SK-N-SH treated with all-trans-retinoic acid at 6 μM for 48 hours (cell line): Measurements from ENCODE around the gene TEX2.

Experiments
- ATAC-seq: fragments of 200-7000 bp; cut with Tn5 transposase; 3 replicates; pipeline ENCODE4 v1.9.1; 2020; ENCODE audit warnings: mild to moderate bottlenecking, moderate library complexity
- BACH2 ChIP-seq: fragments of 250-450 bp; sonication (Bioruptor Pico); IDR thresholded peaks from 2 replicates; pipeline ENCODE4 v1.9.0; 2021; ENCODE audit warnings: mild to moderate bottlenecking, borderline replicate concordance
- CSDC2 ChIP-seq: fragments of 250-450 bp; sonication (Bioruptor Pico); IDR thresholded peaks from 2 replicates; pipeline ENCODE4 v1.5.0; 2020; ENCODE audit warnings: mild to moderate bottlenecking, moderate library complexity
- GLIS3 ChIP-seq: fragments of 250-450 bp; sonication (Bioruptor Pico); IDR thresholded peaks from 2 replicates; pipeline ENCODE4 v1.5.0; 2020; ENCODE audit warnings: mild to moderate bottlenecking, moderate library complexity
- ISL1 ChIP-seq: fragments of 250-450 bp; sonication (Bioruptor Pico); IDR thresholded peaks from 2 replicates; pipeline ENCODE4 v2.1.2; 2022; ENCODE audit warnings: mild to moderate bottlenecking, moderate library complexity
- PPARA ChIP-seq: fragments of 250-450 bp; sonication (Bioruptor Pico); IDR thresholded peaks from 2 replicates; pipeline ENCODE4 v1.5.0; 2020; ENCODE audit warnings: mild to moderate bottlenecking, borderline replicate concordance
- RARB ChIP-seq: fragments of 250-450 bp; sonication (Bioruptor Pico); IDR thresholded peaks from 2 replicates; pipeline ENCODE4 v1.8.0; 2021; ENCODE audit warnings: mild to moderate bottlenecking, moderate library complexity
- SNAI2 ChIP-seq: fragments of 250-450 bp; sonication (Bioruptor Pico); IDR thresholded peaks from 2 replicates; pipeline ENCODE4 v1.5.0; 2020; ENCODE audit warnings: mild to moderate bottlenecking, moderate library complexity
- TOX ChIP-seq: fragments of 250-450 bp; sonication (Bioruptor Pico); IDR thresholded peaks from 2 replicates; pipeline ENCODE4 v1.8.0; 2021; ENCODE audit warnings: mild to moderate bottlenecking, moderate library complexity, borderline replicate concordance
- TSHZ2 ChIP-seq: fragments of 250-450 bp; sonication (Bioruptor Pico); IDR thresholded peaks from 2 replicates; pipeline ENCODE4 v1.5.0; 2020; ENCODE audit warnings: mild to moderate bottlenecking, moderate library complexity
- ZC3H10 ChIP-seq: fragments of 250-450 bp; sonication (Bioruptor Pico); IDR thresholded peaks from 2 replicates; pipeline ENCODE4 v1.5.1; 2021; ENCODE audit warnings: mild to moderate bottlenecking, moderate library complexity
- ZFP30 ChIP-seq: fragments of 450-650 bp; formaldehyde crosslinking; IDR thresholded peaks from 2 replicates; pipeline ENCODE4 v1.5.0; 2022; ENCODE audit warnings: mild to moderate bottlenecking, moderate library complexity
- ZNF565 ChIP-seq: fragments of 450-650 bp; formaldehyde crosslinking; conservative IDR thresholded peaks from 2 replicates; pipeline ENCODE4 v1.5.0; 2020; ENCODE audit warnings: low read depth, mild to moderate bottlenecking, moderate library complexity
- ZNF8 ChIP-seq: fragments of 450-650 bp; formaldehyde crosslinking; IDR thresholded peaks from 2 replicates; pipeline ENCODE4 v1.5.0; 2020; ENCODE audit warnings: mild to moderate bottlenecking, moderate library complexity
- TF ChIP-seq, protein P1 (sequence below): fragments of 250-450 bp; sonication (Bioruptor Pico); IDR thresholded peaks from 2 replicates; pipeline ENCODE4 v1.5.1; 2020; ENCODE audit warnings: low read depth, mild to moderate bottlenecking, moderate library complexity
- TF ChIP-seq, protein P2 (sequence below): fragments of 250-450 bp; sonication (Bioruptor Pico); IDR thresholded peaks from 2 replicates; pipeline ENCODE4 v1.8.0; 2021; ENCODE audit warnings: low read depth, mild to moderate bottlenecking, moderate library complexity, borderline replicate concordance
- TF ChIP-seq, protein P3 (sequence below): fragments of 250-450 bp; sonication (Bioruptor Pico); IDR thresholded peaks from 2 replicates; pipeline ENCODE4 v1.8.0; 2020; ENCODE audit warnings: mild to moderate bottlenecking, moderate library complexity, borderline replicate concordance
- TF ChIP-seq, protein P4 (sequence below): fragments of 250-450 bp; sonication (Bioruptor Pico); IDR thresholded peaks from 2 replicates; pipeline ENCODE4 v1.5.1; 2021; ENCODE audit warnings: mild to moderate bottlenecking, moderate library complexity

The TEX2 gene

DNA sequence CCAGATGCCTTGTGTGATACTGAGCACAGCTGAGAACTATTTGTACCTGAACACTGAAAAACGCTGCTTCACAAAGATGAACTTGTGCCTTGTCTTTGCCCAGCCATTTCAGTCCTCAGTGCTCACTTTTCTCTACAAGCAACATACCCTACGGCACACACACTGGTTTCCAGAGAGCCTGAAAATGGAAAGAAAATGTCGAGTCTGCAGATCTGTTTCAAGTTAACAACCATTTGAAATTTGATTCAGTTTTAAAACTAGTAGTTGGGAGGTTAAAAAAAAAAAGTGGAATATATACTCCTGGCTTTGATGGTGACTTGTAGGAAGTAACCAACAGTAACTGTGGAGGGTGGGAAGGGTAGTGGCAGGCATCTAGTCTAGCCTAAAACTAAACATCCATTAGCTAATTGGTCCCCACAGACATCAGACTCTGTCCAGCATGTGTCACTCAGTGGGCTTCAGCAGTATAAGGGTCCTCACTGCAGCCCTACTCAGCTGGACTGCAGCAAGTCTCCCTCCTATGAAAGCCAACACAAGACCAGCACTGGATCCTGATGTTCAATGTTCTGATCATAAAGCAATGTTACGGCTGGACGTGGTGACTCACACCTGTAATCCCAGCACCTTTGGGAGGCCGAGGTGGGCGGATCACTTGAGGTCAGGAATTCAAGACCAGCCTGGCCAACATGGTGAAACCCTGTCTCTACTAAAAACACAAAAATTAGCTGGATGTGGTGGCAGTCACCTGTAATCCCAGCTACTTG is 160.3 kb downstream of the TEX2 start:
- TF ChIP-seq ZNF565, result no peak
- no peak for TF ChIP-seq ZC3H10
- TF ChIP-seq RARB (CRISPR knock-in tag), result no peak
- no peak for TF ChIP-seq ISL1 (CRISPR knock-in tag)
- TF ChIP-seq, protein P1, sequence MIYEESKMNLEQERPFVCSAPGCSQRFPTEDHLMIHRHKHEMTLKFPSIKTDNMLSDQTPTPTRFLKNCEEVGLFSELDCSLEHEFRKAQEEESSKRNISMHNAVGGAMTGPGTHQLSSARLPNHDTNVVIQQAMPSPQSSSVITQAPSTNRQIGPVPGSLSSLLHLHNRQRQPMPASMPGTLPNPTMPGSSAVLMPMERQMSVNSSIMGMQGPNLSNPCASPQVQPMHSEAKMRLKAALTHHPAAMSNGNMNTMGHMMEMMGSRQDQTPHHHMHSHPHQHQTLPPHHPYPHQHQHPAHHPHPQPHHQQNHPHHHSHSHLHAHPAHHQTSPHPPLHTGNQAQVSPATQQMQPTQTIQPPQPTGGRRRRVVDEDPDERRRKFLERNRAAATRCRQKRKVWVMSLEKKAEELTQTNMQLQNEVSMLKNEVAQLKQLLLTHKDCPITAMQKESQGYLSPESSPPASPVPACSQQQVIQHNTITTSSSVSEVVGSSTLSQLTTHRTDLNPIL, result no peak
- no peak for TF ChIP-seq TOX (CRISPR knock-in tag)
- no peak for TF ChIP-seq ZNF8 (CRISPR knock-in tag)
- TF ChIP-seq, protein P2, sequence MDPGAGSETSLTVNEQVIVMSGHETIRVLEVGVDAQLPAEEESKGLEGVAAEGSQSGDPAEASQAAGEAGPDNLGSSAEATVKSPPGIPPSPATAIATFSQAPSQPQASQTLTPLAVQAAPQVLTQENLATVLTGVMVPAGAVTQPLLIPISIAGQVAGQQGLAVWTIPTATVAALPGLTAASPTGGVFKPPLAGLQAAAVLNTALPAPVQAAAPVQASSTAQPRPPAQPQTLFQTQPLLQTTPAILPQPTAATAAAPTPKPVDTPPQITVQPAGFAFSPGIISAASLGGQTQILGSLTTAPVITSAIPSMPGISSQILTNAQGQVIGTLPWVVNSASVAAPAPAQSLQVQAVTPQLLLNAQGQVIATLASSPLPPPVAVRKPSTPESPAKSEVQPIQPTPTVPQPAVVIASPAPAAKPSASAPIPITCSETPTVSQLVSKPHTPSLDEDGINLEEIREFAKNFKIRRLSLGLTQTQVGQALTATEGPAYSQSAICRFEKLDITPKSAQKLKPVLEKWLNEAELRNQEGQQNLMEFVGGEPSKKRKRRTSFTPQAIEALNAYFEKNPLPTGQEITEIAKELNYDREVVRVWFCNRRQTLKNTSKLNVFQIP (CRISPR knock-in tag), result no peak
- TF ChIP-seq BACH2, result no peak
- TF ChIP-seq, protein P3, sequence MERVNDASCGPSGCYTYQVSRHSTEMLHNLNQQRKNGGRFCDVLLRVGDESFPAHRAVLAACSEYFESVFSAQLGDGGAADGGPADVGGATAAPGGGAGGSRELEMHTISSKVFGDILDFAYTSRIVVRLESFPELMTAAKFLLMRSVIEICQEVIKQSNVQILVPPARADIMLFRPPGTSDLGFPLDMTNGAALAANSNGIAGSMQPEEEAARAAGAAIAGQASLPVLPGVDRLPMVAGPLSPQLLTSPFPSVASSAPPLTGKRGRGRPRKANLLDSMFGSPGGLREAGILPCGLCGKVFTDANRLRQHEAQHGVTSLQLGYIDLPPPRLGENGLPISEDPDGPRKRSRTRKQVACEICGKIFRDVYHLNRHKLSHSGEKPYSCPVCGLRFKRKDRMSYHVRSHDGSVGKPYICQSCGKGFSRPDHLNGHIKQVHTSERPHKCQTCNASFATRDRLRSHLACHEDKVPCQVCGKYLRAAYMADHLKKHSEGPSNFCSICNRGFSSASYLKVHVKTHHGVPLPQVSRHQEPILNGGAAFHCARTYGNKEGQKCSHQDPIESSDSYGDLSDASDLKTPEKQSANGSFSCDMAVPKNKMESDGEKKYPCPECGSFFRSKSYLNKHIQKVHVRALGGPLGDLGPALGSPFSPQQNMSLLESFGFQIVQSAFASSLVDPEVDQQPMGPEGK (CRISPR knock-in tag), result no peak
- TF ChIP-seq SNAI2 (CRISPR knock-in tag), result no peak
- TF ChIP-seq, protein P4, sequence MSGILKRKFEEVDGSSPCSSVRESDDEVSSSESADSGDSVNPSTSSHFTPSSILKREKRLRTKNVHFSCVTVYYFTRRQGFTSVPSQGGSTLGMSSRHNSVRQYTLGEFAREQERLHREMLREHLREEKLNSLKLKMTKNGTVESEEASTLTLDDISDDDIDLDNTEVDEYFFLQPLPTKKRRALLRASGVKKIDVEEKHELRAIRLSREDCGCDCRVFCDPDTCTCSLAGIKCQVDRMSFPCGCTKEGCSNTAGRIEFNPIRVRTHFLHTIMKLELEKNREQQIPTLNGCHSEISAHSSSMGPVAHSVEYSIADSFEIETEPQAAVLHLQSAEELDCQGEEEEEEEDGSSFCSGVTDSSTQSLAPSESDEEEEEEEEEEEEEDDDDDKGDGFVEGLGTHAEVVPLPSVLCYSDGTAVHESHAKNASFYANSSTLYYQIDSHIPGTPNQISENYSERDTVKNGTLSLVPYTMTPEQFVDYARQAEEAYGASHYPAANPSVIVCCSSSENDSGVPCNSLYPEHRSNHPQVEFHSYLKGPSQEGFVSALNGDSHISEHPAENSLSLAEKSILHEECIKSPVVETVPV (CRISPR knock-in tag), result no peak
- no peak for TF ChIP-seq CSDC2
- TF ChIP-seq GLIS3 (CRISPR knock-in tag), result no peak
- ATAC-seq, result no peak

DNA sequence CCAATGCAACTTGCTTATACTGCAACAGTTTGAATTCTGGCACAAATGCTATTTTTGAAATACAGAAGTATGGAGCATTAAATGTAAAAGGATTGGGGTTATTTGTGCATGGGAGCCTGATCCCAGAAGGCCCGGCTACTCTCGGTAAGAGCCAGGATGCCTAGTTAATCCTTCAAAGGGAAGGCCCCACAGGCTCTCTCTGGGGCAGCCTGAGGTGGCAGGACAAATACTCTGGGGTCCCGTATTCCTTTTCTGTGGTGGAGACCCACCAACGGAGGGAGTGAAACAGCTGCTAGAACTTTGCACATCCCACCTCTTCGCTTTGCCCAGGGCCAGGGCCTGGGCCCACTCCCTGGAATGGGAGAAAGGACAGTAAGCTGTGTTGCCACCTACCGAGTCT is 163.5 kb downstream of the TEX2 start:
- no peak for TF ChIP-seq ZNF565
- TF ChIP-seq, protein P1, result no peak
- TF ChIP-seq PPARA (CRISPR knock-in tag), result no peak
- TF ChIP-seq TSHZ2 (CRISPR knock-in tag), result no peak
- no peak for TF ChIP-seq ZFP30 (CRISPR knock-in tag)
- no peak for TF ChIP-seq BACH2
- no peak for ATAC-seq
